Body of pancreas (tissue), 4 donors: ENCODE results near the gene SPATA19. TPM values are rescaled to one million over a fixed set of nuclear protein-coding genes. Genes with fewer than 3 reads are reported as not detected.

Experiments
- ATAC-seq: fragments of 150-250 bp; one replicate; pipeline ENCODE4 v1.9.1; 2016
- DNase-seq, 4 donors: peaks; one replicate each; pipeline ENCODE4 v3.0.0-alpha.2; 2019
- H3K27ac ChIP-seq, 4 donors: fragments of 200-600 bp; sonication (generic); 1 replicate in 3 of 4; 2 replicates in 1 of 4; pipeline versions ENCODE4 v1.5.1 to v1.6.1; 2016 to 2019; ENCODE audit warnings: mild to moderate bottlenecking in 1 of 4, mixed read lengths in 1 of 4, moderate library complexity in 1 of 4
- H3K27me3 ChIP-seq, 2 donors: fragments of 200-600 bp; sonication (generic); one replicate each; pipeline ENCODE4 v1.6.0; 2016; ENCODE audit warnings: mild to moderate bottlenecking in 1 of 2
- H3K36me3 ChIP-seq, 2 donors: fragments of 200-600 bp; sonication (generic); replicated peaks in 1 of 2; 2 replicates each; pipeline ENCODE4 v1.5.1; 2016; ENCODE audit warnings: low read depth in 2 of 2; ENCODE audit not compliant: insufficient read depth in 1 of 2
- H3K4me1 ChIP-seq: fragments of 200-600 bp; sonication (generic); one replicate; pipeline ENCODE4 v1.6.0; 2016
- H3K4me3 ChIP-seq, 2 donors: fragments of 200-600 bp; sonication (generic); 1 replicate in 1 of 2; 2 replicates in 1 of 2; pipeline ENCODE4 v1.5.1; 2016 to 2019
- H3K9me3 ChIP-seq, 3 donors: fragments of 200-600 bp; sonication (generic); 1 replicate in 2 of 3; 2 replicates in 1 of 3; pipeline ENCODE4 v1.5.1; 2016
- CTCF ChIP-seq, 7 experiments: fragments of 450-650 bp in 4 of 7; fragments of 200-600 bp in 3 of 7; sonication (generic) in 3 of 7; IDR thresholded peaks; one replicate each; pipeline ENCODE4 v1.5.1; 2016 to 2019; ENCODE audit warnings: antibody characterized with exemption in 7 of 7
- POLR2A ChIP-seq, 3 donors: fragments of 450-650 bp; IDR thresholded peaks; one replicate each; pipeline ENCODE4 v1.6.1; 2016; ENCODE audit warnings: antibody characterized with exemption in 3 of 3, mild to moderate bottlenecking in 2 of 3
- WGBS, 2 donors: methylation state at CpG; one replicate each; pipeline ENCODE4 v1.1.5; 2017; 5-methylcytosine and 5-hydroxymethylcytosine counted together
- intact Hi-C: fragments of 100-400 bp; cut with DNase I; formaldehyde crosslinking; loops from one replicate; pipeline ENCODE4 v1.15.1; 2023
- total RNA-seq, 2 donors: library from RNA; depleted of rRNA; stranded (reverse); fragments of >200 nt; gene quantifications; one replicate each; pipeline ENCODE4 v1.1.0, GENCODE V29; 2016

SPATA19 gene
- total RNA-seq, 2 donors from 2014 or later, result not detected

DNA sequence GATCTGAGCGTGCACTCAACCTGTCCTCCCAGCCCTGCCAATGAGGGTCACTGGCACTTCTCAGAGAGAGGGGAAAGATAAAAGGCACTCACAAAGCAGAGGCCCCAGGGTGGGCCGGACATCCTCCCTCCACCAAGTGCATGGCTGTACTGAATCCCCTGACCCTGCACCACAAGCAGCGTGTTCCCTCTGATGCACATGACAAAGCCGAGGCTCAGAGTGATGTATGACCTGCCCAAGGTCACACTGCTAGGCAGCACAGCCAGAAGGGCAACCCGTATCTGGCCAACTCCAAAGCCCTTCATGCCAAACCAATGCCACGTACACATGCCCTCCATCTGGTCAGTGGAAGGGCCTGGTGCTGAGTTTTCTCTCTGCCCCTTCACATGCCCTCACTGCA is 22.1 kb downstream of the SPATA19 start:
- no peaks in the 10 kb centered on the region for H3K9me3 ChIP-seq
- no peaks in the 10 kb centered on the region for H3K27me3 ChIP-seq
- intact Hi-C loops, result no loop called here
- H3K27ac ChIP-seq, result no peak overlapping the region
- TF ChIP-seq CTCF (IDR thresholded peaks at IDR 0.05) (no peak), POLR2A (IDR thresholded peaks at IDR 0.05) (no peak)
- DNase-seq, result no peak
- no peak overlapping the region for H3K4me3 ChIP-seq
- no peaks in the 10 kb centered on the region for H3K36me3 ChIP-seq
- ATAC-seq, result no peak
- WGBS, 2 donors, result 45 to 88% methylated on average over 2 to 5 of the region's 6 CpGs
- no peaks in the 10 kb centered on the region for H3K4me1 ChIP-seq

DNA sequence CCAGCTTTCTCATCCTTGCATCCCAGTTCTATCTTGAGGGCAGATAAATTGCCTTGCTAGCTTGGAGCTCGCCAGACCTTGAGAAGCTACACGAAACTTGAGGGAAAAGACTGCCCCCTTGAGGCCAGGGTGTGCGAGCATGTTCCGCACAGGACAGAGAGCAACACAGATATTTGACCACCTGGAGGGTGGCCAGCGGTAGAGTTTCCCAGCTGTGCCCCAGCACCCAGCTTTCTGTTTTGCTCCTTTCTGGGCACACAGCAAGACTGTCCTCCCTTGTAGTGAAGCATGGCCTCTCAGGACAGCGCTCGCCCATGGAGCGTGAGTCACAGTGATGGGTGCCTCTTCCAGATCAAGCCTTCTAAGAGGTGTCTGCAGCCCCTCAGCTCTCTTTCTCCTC is 23.5 kb downstream of the SPATA19 start:
- H3K27me3 ChIP-seq, result no peaks in the 10 kb centered on the region
- TF ChIP-seq CTCF (IDR thresholded peaks at IDR 0.05), result peak; percentile 43 to 57 (median 54)
- no peak for TF ChIP-seq POLR2A (IDR thresholded peaks at IDR 0.05)
- no peak overlapping the region for H3K27ac ChIP-seq
- intact Hi-C loops, result no loop called here
- WGBS, 2 donors, result 22 to 26% methylated on average over 7 to 8 of the region's 8 CpGs
- no peaks in the 10 kb centered on the region for H3K9me3 ChIP-seq
- no peaks in the 10 kb centered on the region for H3K36me3 ChIP-seq
- no peaks in the 10 kb centered on the region for H3K4me1 ChIP-seq
- peak; percentile 53 to 72 (median 61) for DNase-seq
- no peak for ATAC-seq
- H3K4me3 ChIP-seq, result no peak overlapping the region

- no peaks in the 10 kb centered on the region for H3K9me3 ChIP-seq
- no peaks in the 10 kb centered on the region for H3K4me1 ChIP-seq
- no peak for ATAC-seq
- TF ChIP-seq POLR2A (IDR thresholded peaks at IDR 0.05) (no peak), CTCF (IDR thresholded peaks at IDR 0.05) (no peak)
- H3K27ac ChIP-seq, result no peak overlapping the region
- DNase-seq, result no peak
- H3K27me3 ChIP-seq, result no peaks in the 10 kb centered on the region
- no peaks in the 10 kb centered on the region for H3K36me3 ChIP-seq
- H3K4me3 ChIP-seq, result no peak overlapping the region
- WGBS, 2 donors, result 45 to 50% methylated on average over 6 of the region's 6 CpGs
- intact Hi-C loops, result no loop called here
Observed at GRCh38 chr11:133819746-133820315, 25.5 kb downstream of the SPATA19 start.

GRCh38 chr11:133819114-133819513 is 26.2 kb downstream of the SPATA19 start:
- H3K4me3 ChIP-seq, result no peak overlapping the region
- DNase-seq, result no peak
- 70 to 79% methylated on average over 10 of the region's 10 CpGs for WGBS, 2 donors

More at GRCh38 chr11:133819114-133819513, 26.2 kb downstream of the SPATA19 start:
- ATAC-seq, result no peak
- Histone ChIP-seq H3K4me1 (no peaks in the 10 kb centered on the region), H3K27me3 (no peaks in the 10 kb centered on the region), H3K27ac (no peak overlapping the region), H3K36me3 (no peaks in the 10 kb centered on the region), H3K9me3 (no peaks in the 10 kb centered on the region)
- intact Hi-C loops, result no loop called here
- TF ChIP-seq CTCF (IDR thresholded peaks at IDR 0.05) (no peak), POLR2A (IDR thresholded peaks at IDR 0.05) (no peak)
